ENCODE results near the gene TMEM254. TPM values are rescaled to one million over a fixed set of nuclear protein-coding genes. Genes with fewer than 3 reads are reported as not detected.
"Not testable (repeated sequence)": the region's sequence is repeated elsewhere in the genome, so short reads cannot be mapped to it uniquely, and the experiment has no call there.

Gene TMEM254
- total RNA-seq, 1 donor from 2014 or later, result 24.8 TPM

DNA sequence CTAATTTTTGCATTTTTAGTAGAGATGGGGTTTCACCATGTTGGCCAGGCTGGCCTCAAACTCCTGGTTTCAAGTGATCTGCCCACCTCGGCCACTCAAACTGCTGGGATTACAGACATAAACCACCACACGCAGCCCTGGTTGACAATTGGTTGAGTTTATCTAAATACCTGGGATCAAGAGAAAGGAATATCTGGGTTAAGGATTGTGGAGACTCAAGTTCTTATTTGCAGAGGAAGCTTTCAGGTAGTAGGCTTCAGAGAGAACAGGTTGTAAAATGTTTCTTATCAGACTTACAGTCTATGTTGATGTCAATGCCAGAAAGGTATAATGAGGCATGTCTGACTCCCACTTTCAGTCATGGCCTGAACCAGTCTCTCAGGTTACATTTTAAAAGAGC is 5.9 kb upstream of the TMEM254 start:
- no peak for DNase-seq (ENCODE audit: low spot score)
- ATAC-seq, result no peak

DNA sequence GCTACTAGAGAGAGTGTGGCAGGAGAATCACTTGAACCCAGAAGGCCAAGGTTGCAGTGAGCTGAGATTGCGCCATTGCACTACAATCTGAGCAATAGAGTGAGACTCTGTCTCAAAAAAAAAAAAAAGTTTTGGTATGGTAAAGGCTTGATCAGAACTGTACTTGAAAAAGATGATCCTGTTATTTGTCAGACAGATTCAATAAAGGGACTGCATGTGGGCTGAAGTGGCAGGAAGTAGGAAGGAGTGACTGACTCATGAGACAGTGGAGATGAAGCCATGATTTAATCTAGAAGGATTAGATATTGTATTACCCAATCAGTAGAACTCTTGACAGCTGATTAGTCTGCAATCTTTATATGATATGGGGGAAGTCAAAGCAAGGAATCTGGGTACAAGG is 2.7 kb upstream of the TMEM254 start:
- DNase-seq (ENCODE audit: low spot score), result no peak
- no peak for ATAC-seq

DNA sequence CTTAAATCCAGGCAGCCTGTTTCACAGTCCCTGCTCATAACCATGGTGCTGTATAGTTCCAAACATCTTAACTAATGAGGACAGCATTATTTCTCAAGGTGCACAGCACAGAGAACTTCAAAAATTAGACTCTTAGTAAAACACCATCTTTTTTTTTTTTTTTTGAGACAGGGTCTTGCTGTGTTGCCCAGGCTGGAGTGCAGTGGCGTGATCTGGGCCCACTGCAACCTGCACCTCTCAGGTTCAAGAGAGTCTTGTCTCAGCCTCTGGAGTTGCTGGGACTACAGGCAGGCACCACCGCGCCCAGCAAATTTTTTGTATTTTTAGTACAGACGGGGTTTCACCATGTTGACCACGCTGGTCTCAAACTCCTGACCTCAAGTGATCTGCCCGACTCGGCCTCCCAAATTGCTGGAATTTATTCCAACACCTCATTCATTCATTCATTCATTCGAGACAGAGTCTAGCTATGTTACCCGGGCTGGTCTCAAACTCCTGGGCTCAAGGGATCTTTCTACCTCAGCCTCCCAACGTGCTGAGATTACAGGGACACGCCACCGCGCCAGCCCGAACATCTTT is 507 bp upstream of the TMEM254 start:
- ATAC-seq (no peak), DNase-seq (ENCODE audit: low spot score) (no peak)

- DNase-seq (ENCODE audit: low spot score) (no peak), ATAC-seq (no peak)
These were observed 851 bp downstream of the TMEM254 start for GRCh38 chr10:80079312-80079719.

- no peak for ATAC-seq
- no peak for DNase-seq (ENCODE audit: low spot score)
These were observed 2.6 kb downstream of the TMEM254 start for GRCh38 chr10:80081026-80081425.

DNA sequence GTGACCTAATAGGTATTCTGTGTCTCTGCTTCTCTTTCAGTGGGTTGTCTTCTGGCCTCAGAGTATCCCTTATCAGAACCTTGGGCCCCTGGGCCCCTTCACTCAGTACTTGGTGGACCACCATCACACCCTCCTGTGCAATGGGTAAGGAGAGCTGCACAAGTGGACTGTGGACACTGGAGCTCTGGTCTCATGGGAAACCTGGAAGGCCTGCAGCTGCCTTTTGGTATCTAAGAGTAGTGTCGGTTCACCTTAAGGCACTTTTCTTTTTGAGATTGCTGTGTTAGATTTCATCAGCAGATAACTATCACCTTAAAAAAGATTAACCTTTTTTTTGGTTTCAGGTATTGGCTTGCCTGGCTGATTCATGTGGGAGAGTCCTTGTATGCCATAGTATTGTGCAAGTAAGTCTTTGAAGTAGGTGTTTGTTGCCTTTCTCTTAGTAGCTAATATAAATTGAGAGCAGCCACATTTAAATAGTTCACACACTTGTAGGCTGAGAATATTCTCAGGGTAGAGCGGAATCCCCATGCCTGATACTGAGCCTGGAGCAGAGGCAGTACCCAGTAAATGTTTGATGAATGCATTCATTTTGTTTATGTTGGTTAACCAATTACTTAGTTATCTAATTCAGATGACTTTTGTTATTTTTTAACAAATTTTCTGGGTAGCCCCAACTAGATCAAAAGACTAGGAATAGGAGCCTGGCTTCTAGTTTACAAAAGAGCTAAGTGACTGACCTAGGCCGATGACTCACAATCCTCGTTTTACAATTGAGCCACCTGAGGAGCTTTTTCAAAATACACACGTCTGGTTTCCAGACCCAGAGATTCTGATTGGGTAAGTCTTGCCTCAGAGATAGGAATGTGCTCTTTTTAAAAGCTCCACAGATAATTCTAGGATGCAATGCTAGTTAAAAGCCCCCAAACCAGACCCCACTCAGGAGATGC is 3.6 kb downstream of the TMEM254 start:
- DNase-seq (ENCODE audit: low spot score) (no peak), ATAC-seq (no peak)

DNA sequence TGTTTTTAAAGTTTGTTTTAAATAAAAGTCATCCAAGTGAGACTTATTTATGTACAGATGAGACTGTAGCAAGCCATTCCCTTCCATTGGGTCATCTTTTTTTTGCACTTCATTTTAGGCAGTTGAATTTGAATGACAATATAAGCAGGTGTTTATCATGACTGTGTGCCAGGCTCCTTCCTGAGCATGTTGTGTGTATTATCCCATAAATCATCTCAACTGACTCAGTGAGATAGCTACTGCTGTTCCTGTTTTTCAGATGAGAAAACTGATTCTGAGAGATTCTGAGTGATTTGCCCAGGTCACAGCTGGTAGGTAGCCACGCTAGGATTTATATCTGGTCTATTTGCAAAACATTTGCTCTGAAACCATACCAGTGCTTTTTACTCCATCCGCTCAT is 11.7 kb downstream of the TMEM254 start:
- no peak for DNase-seq (ENCODE audit: low spot score)
- ATAC-seq, result no peak

- no peak for ATAC-seq
- DNase-seq (ENCODE audit: low spot score), result no peak
These were observed 15.8 kb downstream of the TMEM254 start for GRCh38 chr10:80094231-80094630.

GRCh38 chr10:80098272-80098671 is 19.8 kb downstream of the TMEM254 start:
- not testable (repeated sequence) for DNase-seq (ENCODE audit: low spot score); ATAC-seq

- not testable (repeated sequence) for ATAC-seq; DNase-seq (ENCODE audit: low spot score)
These were observed 20.8 kb downstream of the TMEM254 start for GRCh38 chr10:80099295-80099694.

GRCh38 chr10:80100116-80100515 is 21.7 kb downstream of the TMEM254 start:
- ATAC-seq (no peak), DNase-seq (ENCODE audit: low spot score) (no peak)

DNA sequence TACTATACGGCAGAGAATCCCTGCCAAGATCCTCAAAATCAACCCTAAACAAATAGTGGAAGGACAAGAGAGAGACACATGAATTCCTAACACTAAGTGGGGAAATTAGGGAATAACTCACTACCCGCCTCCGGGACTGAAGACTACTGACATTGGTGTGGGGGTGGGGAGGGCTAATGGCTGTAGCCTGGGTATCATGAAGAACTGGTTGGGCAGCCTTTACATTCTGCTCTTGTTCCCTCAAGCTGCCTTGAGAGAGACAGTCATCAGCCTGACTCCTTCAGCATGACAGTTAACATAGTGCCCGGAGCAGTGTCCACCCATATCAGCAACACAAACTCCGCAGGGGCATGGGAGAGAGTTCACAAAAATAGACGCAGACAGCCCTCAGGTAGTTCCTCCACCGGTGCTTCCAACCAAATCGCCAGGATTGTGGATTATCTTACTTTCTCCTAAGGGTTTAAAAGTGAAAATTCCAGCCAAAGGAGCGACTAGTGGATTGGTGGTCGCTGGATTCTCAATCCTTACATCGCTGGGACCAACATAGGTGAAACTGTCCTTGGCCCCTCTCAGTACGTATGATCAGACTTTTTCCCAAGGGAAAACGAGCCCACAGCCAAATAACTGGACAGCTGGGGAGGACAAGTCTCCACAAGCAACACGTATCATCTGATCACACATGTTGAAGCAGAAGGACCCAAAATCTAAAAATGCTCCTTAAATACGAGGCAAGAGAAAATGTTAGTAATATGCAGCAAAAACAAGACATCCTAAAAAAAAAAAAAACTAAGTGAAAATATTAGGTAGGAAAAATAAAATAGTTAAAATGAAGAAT is 22.6 kb downstream of the TMEM254 start:
- DNase-seq (ENCODE audit: low spot score), result no peak

DNA sequence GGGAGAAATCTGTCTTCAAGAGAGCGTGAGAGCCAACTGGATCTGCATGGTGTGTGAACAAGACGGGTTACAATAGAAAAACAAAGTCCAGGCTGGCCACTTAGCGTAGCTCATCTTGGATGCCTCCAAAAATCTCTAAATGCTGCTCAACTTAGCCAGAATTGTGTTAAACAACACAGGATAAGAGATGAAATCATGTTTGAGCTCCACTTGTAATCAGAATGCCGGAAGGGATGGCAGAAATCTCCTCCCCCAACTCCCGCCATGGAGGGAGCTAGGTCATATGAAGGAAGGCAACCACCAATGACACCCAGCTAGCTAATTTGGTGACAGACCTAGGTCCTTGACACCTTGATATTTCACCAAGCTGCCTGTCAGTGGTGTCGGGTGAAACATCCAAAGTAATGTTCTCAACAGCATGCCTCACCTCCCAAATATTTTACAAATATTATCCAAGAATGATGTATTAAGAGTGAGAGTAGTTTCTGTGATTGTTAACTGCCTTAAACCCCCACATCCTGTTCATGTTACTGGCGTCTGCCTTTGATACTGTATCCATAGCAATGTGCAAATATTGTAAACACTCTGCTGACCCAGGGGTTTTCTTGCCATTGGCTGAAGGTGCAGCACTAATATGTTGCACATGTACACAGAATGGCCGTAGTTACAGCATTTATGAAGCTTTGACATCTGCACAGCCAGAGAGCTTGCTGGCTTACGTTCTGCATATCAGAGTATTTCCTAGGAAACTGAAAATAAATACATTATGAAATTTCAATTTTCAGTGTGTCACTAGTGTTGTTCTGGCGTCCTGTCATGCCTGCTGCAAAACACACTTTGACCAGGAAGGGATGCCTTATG is 25.8 kb downstream of the TMEM254 start:
- DNase-seq (ENCODE audit: low spot score) (no peak), ATAC-seq (no peak)

More for the DNA sequence above, 22.6 kb downstream of the TMEM254 start:
- no peak for ATAC-seq

DNA sequence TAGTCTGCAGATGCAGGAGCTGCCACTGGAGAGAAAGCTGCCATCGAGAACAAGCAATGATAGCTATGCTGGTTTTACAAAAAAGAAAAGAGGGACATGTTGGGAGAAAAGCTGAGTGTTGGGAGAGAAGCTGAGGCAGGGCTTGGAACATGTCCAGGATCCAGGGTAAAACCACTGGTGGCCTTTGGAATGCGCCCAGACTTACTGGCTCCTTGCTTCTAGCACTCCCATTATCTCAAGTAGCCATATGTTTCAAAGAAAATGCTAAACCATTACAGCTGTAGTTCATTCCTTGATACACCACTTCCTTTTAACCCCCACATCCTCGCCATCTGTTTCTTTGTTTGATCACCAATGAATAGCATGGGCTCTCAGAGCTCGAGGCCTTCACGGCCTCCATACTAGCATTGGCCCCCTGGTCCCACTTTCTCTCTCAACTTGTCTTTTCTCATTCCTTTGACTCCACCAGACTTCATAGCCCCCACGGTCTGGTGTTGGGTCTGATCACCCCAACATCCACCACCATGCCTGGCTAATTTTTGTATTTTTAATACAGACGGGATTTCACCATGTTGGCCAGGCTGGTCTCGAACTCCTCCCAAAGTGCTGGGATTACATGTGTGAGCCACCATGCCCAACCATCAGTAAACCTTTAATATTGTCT is 30.2 kb downstream of the TMEM254 start:
- ATAC-seq (no peak), DNase-seq (ENCODE audit: low spot score) (no peak)

- DNase-seq (ENCODE audit: low spot score), result no peak
- no peak for ATAC-seq
These were observed 32.5 kb downstream of the TMEM254 start for GRCh38 chr10:80110986-80111385.

- DNase-seq (ENCODE audit: low spot score), result no peak
- no peak for ATAC-seq
These were observed 40.2 kb downstream of the TMEM254 start for GRCh38 chr10:80118669-80119068.

GRCh38 chr10:80122110-80122710 is 43.7 kb downstream of the TMEM254 start:
- DNase-seq (ENCODE audit: low spot score) (no peak), ATAC-seq (no peak)

GRCh38 chr10:80122746-80123145 is 44.3 kb downstream of the TMEM254 start:
- DNase-seq (ENCODE audit: low spot score), result no peak

GRCh38 chr10:80126876-80127275 is 48.4 kb downstream of the TMEM254 start:
- ATAC-seq (no peak), DNase-seq (ENCODE audit: low spot score) (no peak)

More at GRCh38 chr10:80122746-80123145, 44.3 kb downstream of the TMEM254 start:
- ATAC-seq, result no peak

Measured in left lobe of liver (tissue), 2 donors.